Uterus (tissue), 4 donors: ENCODE data around the gene SASH1. TPM values are rescaled to one million over a fixed set of nuclear protein-coding genes. Genes with fewer than 3 reads are reported as not detected.

Experiments used
- DNase-seq, 2 donors: peaks; one replicate each; pipeline ENCODE4 v3.0.0-alpha.2; 2019 to 2020
- H3K27ac ChIP-seq, 2 donors: fragments of 200-600 bp; sonication (generic); 1 replicate in 1 of 2; 2 replicates in 1 of 2; pipeline ENCODE4 v1.5.1; 2016 to 2018
- H3K27me3 ChIP-seq, 2 donors: fragments of 200-600 bp; sonication (generic); one replicate each; pipeline ENCODE4 v1.5.1; 2018 to 2019; ENCODE audit warnings: control low read depth in 1 of 2
- H3K36me3 ChIP-seq, 2 donors: fragments of 200-600 bp; sonication (generic); one replicate each; pipeline ENCODE4 v1.5.1; 2019; ENCODE audit warnings: control low read depth in 1 of 2
- H3K4me1 ChIP-seq, 2 donors: fragments of 200-600 bp; sonication (generic); one replicate each; pipeline ENCODE4 v1.5.1; 2018 to 2019; ENCODE audit warnings: control low read depth in 1 of 2
- H3K4me3 ChIP-seq, 2 donors: fragments of 200-600 bp; sonication (generic); 1 replicate in 1 of 2; 2 replicates in 1 of 2; pipeline ENCODE4 v1.5.1; 2018 to 2019; ENCODE audit warnings: mild to moderate bottlenecking in 1 of 2
- H3K9me3 ChIP-seq, 2 donors: fragments of 200-600 bp; sonication (generic); one replicate each; pipeline ENCODE4 v1.5.1; 2019; ENCODE audit warnings: control low read depth in 1 of 2
- CTCF ChIP-seq, 4 experiments: fragments of 200-600 bp in 2 of 4; fragments of 450-650 bp in 2 of 4; sonication (generic) in 2 of 4; IDR thresholded peaks; one replicate each; pipeline ENCODE4 v1.5.1; 2016 to 2019; ENCODE audit warnings: antibody characterized with exemption in 4 of 4, mild to moderate bottlenecking in 2 of 4, moderate library complexity in 1 of 4
- POLR2A ChIP-seq, 2 donors: fragments of 450-650 bp; IDR thresholded peaks; one replicate each; pipeline ENCODE4 v1.6.1; 2016; ENCODE audit warnings: antibody characterized with exemption in 2 of 2, mild to moderate bottlenecking in 1 of 2, moderate library complexity in 1 of 2
- intact Hi-C: fragments of 100-400 bp; cut with DNase I; formaldehyde crosslinking; loops from one replicate; pipeline ENCODE4 v1.15.1; 2023; ENCODE audit warnings: low total_unique reads
- total RNA-seq, 4 donors: library from RNA; depleted of rRNA in 3 of 4; stranded (reverse); fragments of >200 nt in 3 of 4; gene quantifications; one replicate each; pipeline versions ENCODE4 v1.1.0 to v1.2.4, GENCODE V29; 2014 to 2023
- donor health status: DM: yes; HTN: yes; CAD: no.

The SASH1 gene
- total RNA-seq, 4 donors from 2014 or later: 31.2 to 79.9 (median 54.3) TPM

- TF ChIP-seq POLR2A (IDR thresholded peaks at IDR 0.05): no peak
- no peak for TF ChIP-seq CTCF (IDR thresholded peaks at IDR 0.05)
- H3K4me1 ChIP-seq: no peaks in the 10 kb centered on the region
- H3K27ac ChIP-seq: peak overlapping the region in 1 of 2 donors; percentile 32
- H3K4me3 ChIP-seq: no peak overlapping the region
- no peak for DNase-seq
- no peaks in the 10 kb centered on the region for H3K27me3 ChIP-seq
- no peaks in the 10 kb centered on the region for H3K9me3 ChIP-seq
- intact Hi-C loops: loop anchor here (10.0 kb wide), 1 partner anchor 191 kb away; no protein-coding TSS in a partner anchor
- H3K36me3 ChIP-seq: no peaks in the 10 kb centered on the region
Measured at GRCh38 chr6:148455674-148456558, 113.3 kb downstream of the SASH1 start.

GRCh38 chr6:148457137-148457842 is 114.7 kb downstream of the SASH1 start:
- Histone ChIP-seq H3K4me3 (no peak overlapping the region), H3K27ac (no peak overlapping the region), H3K27me3 (no peaks in the 10 kb centered on the region), H3K36me3 (no peaks in the 10 kb centered on the region), H3K9me3 (no peaks in the 10 kb centered on the region), H3K4me1 (no peaks in the 10 kb centered on the region)
- no peak for DNase-seq
- TF ChIP-seq POLR2A (IDR thresholded peaks at IDR 0.05) (no peak), CTCF (IDR thresholded peaks at IDR 0.05) (no peak)
- intact Hi-C loops: loop anchor here (10.0 kb wide), 1 partner anchor 192 kb away; no protein-coding TSS in a partner anchor

- intact Hi-C loops: loop anchor here (10.0 kb wide), 1 partner anchor 193 kb away; no protein-coding TSS in a partner anchor
- no peak for TF ChIP-seq CTCF (IDR thresholded peaks at IDR 0.05)
- TF ChIP-seq POLR2A (IDR thresholded peaks at IDR 0.05): no peak
- no peaks in the 10 kb centered on the region for H3K4me1 ChIP-seq
- H3K9me3 ChIP-seq: no peaks in the 10 kb centered on the region
- H3K27ac ChIP-seq: no peak overlapping the region
- no peak for DNase-seq
- no peak overlapping the region for H3K4me3 ChIP-seq
- no peaks in the 10 kb centered on the region for H3K27me3 ChIP-seq
- H3K36me3 ChIP-seq: no peaks in the 10 kb centered on the region
Measured at GRCh38 chr6:148457843-148458159, 115.2 kb downstream of the SASH1 start.

- no peaks in the 10 kb centered on the region for H3K4me1 ChIP-seq
- TF ChIP-seq POLR2A (IDR thresholded peaks at IDR 0.05): no peak
- TF ChIP-seq CTCF (IDR thresholded peaks at IDR 0.05): no peak
- no peaks in the 10 kb centered on the region for H3K27me3 ChIP-seq
- DNase-seq: no peak
- intact Hi-C loops: loop anchor here (10.0 kb wide), 1 partner anchor 194 kb away; no protein-coding TSS in a partner anchor
- no peaks in the 10 kb centered on the region for H3K36me3 ChIP-seq
- no peaks in the 10 kb centered on the region for H3K9me3 ChIP-seq
- no peak overlapping the region for H3K27ac ChIP-seq
- H3K4me3 ChIP-seq: no peak overlapping the region
Measured at GRCh38 chr6:148459238-148459637, 116.6 kb downstream of the SASH1 start.
